Suprapubic skin (tissue), 4 donors: ENCODE data around the gene TMPRSS6. TPM values are rescaled to one million over a fixed set of nuclear protein-coding genes. Genes with fewer than 3 reads are reported as not detected.

Experiments used
- DNase-seq, 2 donors: peaks; one replicate each; pipeline ENCODE4 v3.0.0-alpha.2; 2019; ENCODE audit warnings: low spot score in 2 of 2
- H3K27ac ChIP-seq: fragments of 200-600 bp; sonication (generic); one replicate; pipeline ENCODE4 v1.5.1; 2019
- H3K27me3 ChIP-seq: fragments of 200-600 bp; sonication (generic); one replicate; pipeline ENCODE4 v1.5.1; 2019
- H3K36me3 ChIP-seq: fragments of 200-600 bp; sonication (generic); one replicate; pipeline ENCODE4 v1.5.1; 2019
- H3K4me1 ChIP-seq: fragments of 200-600 bp; sonication (generic); one replicate; pipeline ENCODE4 v1.5.1; 2019
- H3K4me3 ChIP-seq: fragments of 200-600 bp; sonication (generic); one replicate; pipeline ENCODE4 v1.5.1; 2019; ENCODE audit warnings: mild to moderate bottlenecking
- H3K9me3 ChIP-seq: fragments of 200-600 bp; sonication (generic); one replicate; pipeline ENCODE4 v1.5.1; 2019
- EP300 ChIP-seq: sonication (generic); formaldehyde crosslinking; IDR thresholded peaks from one replicate; pipeline ENCODE4 v1.6.1; 2017; ENCODE audit warnings: antibody characterized with exemption
- POLR2A ChIP-seq, 2 donors: fragments of 450-650 bp; IDR thresholded peaks; one replicate each; pipeline ENCODE4 v1.6.1; 2017; ENCODE audit warnings: antibody characterized with exemption in 2 of 2, mild to moderate bottlenecking in 2 of 2, moderate library complexity in 2 of 2
- POLR2AphosphoS5 ChIP-seq, 3 donors: sonication (generic); formaldehyde crosslinking; IDR thresholded peaks; one replicate each; pipeline ENCODE4 v1.6.1; 2017; ENCODE audit warnings: antibody characterized with exemption in 3 of 3
- WGBS: methylation state at CpG from one replicate; pipeline ENCODE4 v1.1.5; 2018; 5-methylcytosine and 5-hydroxymethylcytosine counted together
- total RNA-seq, 4 donors: library from RNA; depleted of rRNA; stranded (reverse); fragments of >200 nt; gene quantifications; one replicate each; pipeline ENCODE4 v1.1.0, GENCODE V29; 2016
- TF ChIP-seq, protein P1 (sequence below), 2 donors: fragments of 200-600 bp in 1 of 2; fragments of 450-650 bp in 1 of 2; sonication (generic) in 1 of 2; IDR thresholded peaks; one replicate each; pipeline ENCODE4 v1.5.1; 2016 to 2019; ENCODE audit warnings: antibody characterized with exemption in 2 of 2, mild to moderate bottlenecking in 1 of 2, moderate library complexity in 1 of 2

TMPRSS6 gene
- total RNA-seq, 4 donors from 2014 or later, result 0.30 to 3.8 (median 1.0) TPM

DNA sequence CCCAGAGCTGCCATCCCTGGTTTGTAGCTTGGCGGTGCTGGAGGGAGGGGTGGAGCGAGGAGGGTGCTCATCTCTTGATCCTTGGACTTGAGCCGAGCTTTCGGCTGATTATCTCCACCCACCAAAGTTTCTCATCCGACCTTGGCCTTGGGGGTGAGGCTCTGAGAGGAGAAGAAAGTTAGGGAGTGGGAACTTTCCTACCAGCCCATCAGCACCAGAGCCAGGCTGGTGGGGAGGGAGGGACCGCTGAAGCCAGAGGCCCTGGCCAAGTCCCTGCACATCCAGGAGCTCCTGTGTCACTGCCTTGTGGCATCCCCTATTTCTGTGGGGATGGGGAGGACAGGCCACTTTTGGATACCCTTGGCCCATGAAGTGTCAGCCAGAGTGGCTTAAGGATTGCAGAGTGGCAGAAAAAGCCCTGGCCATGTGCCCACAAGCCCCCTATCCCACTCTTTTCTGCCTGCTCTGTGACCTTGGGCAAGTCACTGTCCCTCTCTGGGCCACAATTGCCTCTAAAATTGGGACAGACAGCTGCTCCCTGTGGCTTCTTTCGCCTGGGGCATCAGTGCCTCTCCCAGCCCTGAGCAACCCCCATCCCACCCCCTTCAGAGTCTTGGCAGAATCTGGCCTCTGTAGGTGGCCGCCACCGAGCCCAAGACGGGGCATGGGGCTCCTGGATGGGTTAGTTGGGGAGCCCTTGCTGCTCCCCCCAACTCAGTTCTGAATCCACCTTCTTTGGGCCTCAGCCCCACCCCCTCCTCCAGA, 47.7 kb downstream of the TMPRSS6 start:
- Histone ChIP-seq H3K9me3 (no peaks in the 10 kb centered on the region), H3K27me3 (no peaks in the 10 kb centered on the region), H3K36me3 (peaks cover 45% of the 10 kb centered on the region), H3K4me3 (no peak overlapping the region), H3K27ac (no peak overlapping the region), H3K4me1 (no peaks in the 10 kb centered on the region)
- TF ChIP-seq POLR2AphosphoS5 (IDR thresholded peaks at IDR 0.05) (no peak), EP300 (no peak), POLR2A (IDR thresholded peaks at IDR 0.05) (no peak)
- TF ChIP-seq, protein P1, sequence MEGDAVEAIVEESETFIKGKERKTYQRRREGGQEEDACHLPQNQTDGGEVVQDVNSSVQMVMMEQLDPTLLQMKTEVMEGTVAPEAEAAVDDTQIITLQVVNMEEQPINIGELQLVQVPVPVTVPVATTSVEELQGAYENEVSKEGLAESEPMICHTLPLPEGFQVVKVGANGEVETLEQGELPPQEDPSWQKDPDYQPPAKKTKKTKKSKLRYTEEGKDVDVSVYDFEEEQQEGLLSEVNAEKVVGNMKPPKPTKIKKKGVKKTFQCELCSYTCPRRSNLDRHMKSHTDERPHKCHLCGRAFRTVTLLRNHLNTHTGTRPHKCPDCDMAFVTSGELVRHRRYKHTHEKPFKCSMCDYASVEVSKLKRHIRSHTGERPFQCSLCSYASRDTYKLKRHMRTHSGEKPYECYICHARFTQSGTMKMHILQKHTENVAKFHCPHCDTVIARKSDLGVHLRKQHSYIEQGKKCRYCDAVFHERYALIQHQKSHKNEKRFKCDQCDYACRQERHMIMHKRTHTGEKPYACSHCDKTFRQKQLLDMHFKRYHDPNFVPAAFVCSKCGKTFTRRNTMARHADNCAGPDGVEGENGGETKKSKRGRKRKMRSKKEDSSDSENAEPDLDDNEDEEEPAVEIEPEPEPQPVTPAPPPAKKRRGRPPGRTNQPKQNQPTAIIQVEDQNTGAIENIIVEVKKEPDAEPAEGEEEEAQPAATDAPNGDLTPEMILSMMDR (IDR thresholded peaks at IDR 0.05), result no peak
- WGBS, result 72% methylated on average over 10 of the region's 10 CpGs
- no peak for DNase-seq

DNA sequence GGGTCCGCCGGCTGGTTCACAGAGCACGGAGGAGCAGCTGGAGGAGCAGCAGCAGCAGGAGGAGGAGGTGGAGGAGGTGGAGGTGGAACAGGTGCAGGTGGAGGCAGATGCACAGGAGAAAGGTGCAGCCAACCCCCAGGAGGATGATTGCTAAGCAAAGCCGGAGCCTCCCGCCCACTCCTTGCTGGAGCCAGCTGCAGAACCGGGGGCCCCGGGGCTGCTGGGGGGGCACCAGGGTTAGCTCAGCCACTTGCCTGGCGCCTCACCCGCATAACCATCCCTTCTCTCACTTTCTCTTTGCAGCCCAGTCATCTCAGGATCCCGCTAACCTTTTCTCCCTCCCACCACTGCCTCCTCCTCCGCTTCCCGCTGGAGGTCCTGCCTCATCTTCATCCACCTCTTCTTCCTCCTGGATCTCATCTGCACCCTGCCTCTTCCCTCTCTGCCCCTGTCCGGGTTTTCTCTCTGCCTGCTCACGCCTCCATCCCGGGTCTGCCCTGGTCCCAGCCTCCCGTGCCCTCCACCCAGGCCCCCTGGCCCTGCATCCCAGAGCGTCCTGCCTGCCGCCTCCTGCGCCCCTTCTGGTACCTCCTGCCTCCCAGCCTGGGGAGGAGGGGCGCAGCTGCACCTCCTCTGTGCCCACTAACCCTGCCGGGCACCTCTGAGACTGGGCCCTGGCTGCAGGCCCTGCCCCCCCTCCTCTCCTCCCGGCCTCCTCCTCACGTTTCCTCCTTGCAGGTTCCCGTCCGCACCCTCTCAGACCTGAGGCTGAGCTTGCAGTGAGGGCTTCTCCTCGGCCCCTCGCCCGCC, 48.5 kb downstream of the TMPRSS6 start:
- TF ChIP-seq EP300, result no peak
- TF ChIP-seq POLR2AphosphoS5 (IDR thresholded peaks at IDR 0.05), result no peak
- TF ChIP-seq, protein P1 (IDR thresholded peaks at IDR 0.05), result no peak
- no peak for TF ChIP-seq POLR2A (IDR thresholded peaks at IDR 0.05)
- no peaks in the 10 kb centered on the region for H3K27me3 ChIP-seq
- peaks cover 53% of the 10 kb centered on the region for H3K36me3 ChIP-seq
- 85% methylated on average over 28 of the region's 28 CpGs for WGBS
- H3K4me1 ChIP-seq, result no peaks in the 10 kb centered on the region
- no peak overlapping the region for H3K4me3 ChIP-seq
- no peak overlapping the region for H3K27ac ChIP-seq
- H3K9me3 ChIP-seq, result no peaks in the 10 kb centered on the region
- DNase-seq, result no peak

DNA sequence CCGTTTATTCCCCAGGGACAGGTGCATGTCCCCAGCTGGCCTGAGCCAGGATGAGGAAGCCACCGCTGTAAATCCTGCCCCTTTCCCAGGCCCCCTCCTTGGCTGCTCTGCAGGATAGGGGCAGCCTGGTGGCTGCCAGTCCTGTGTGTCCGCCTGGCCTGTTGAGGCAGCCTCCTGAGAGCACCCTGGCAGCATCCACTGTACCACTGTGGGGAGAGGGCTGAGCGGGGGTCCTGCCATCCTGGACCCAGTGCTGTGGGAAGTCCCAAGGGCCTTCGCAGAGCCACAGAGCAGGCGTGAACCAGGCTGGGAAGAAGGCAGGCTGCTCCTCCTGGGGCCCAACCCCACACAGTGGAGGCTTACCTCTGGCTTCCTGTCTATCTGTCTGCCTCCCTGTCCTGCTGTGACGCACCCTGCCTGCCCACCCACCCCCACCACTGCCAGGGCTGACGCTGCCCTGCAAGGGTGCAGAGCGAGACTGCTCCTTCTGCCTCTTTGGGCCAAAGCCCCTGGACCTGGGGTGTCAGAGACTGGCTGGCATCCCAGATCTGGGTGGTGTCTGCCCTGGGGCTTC, 49.5 kb downstream of the TMPRSS6 start:
- Histone ChIP-seq H3K4me1 (no peaks in the 10 kb centered on the region), H3K27ac (no peak overlapping the region), H3K36me3 (peaks cover 56% of the 10 kb centered on the region), H3K27me3 (no peaks in the 10 kb centered on the region), H3K4me3 (no peak overlapping the region), H3K9me3 (no peaks in the 10 kb centered on the region)
- TF ChIP-seq, protein P1 (IDR thresholded peaks at IDR 0.05), result no peak
- TF ChIP-seq POLR2A (IDR thresholded peaks at IDR 0.05) (no peak), POLR2AphosphoS5 (IDR thresholded peaks at IDR 0.05) (no peak), EP300 (no peak)
- 80% methylated on average over 2 of the region's 9 CpGs for WGBS
- DNase-seq, result no peak

DNA sequence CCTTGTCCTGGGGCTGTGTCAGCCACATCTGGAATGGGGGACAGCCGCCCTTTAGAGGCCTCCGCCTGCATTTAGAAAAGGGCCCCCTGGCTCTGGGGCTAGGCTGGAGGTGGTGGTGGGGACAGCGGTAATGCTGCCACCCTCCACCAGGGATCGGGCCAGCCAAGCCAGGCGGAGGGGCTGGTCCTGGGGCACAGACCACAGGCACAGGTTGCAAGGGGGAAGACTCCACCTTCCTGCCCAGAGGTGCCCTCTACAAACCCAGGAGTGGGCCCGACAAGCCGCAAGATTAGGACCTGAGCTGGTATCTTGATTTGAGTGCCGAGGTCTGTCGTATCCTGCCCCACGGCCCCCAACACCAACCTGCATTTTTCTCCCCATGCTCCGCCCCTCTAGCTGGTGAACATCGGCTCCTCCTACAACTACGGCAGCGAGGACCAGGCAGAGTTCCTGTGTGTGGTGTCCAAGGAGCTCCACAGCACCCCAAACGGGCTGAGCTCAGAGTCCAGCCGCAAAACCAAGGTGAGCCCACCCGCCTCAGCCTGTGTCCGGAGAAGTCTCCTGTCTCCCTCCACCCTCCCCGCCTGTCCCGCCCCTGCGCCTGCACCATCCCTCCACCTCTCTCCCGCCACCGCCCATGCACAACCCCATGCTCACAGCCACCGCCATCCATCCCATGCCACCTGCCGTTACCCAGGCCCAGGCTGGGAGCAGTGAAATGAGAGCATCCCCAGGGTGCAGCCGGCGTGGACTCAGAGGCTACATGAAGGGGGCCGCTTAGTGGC, 50.4 kb downstream of the TMPRSS6 start:
- no peak for DNase-seq
- H3K36me3 ChIP-seq, result peaks cover 56% of the 10 kb centered on the region
- 92% methylated on average over 23 of the region's 28 CpGs for WGBS
- H3K9me3 ChIP-seq, result no peaks in the 10 kb centered on the region
- no peaks in the 10 kb centered on the region for H3K27me3 ChIP-seq
- TF ChIP-seq, protein P1 (IDR thresholded peaks at IDR 0.05), result no peak
- no peak for TF ChIP-seq POLR2A (IDR thresholded peaks at IDR 0.05)
- TF ChIP-seq EP300, result no peak
- TF ChIP-seq POLR2AphosphoS5 (IDR thresholded peaks at IDR 0.05), result no peak
- no peak overlapping the region for H3K4me3 ChIP-seq
- H3K4me1 ChIP-seq, result peaks cover 4% of the 10 kb centered on the region
- no peak overlapping the region for H3K27ac ChIP-seq
